ENCODE measurements around the gene RUFY4.

Gene RUFY4

GRCh38 chr2:218063896-218064295, 5.2 kb upstream of the RUFY4 start:
- DNase-seq: no peak

DNA sequence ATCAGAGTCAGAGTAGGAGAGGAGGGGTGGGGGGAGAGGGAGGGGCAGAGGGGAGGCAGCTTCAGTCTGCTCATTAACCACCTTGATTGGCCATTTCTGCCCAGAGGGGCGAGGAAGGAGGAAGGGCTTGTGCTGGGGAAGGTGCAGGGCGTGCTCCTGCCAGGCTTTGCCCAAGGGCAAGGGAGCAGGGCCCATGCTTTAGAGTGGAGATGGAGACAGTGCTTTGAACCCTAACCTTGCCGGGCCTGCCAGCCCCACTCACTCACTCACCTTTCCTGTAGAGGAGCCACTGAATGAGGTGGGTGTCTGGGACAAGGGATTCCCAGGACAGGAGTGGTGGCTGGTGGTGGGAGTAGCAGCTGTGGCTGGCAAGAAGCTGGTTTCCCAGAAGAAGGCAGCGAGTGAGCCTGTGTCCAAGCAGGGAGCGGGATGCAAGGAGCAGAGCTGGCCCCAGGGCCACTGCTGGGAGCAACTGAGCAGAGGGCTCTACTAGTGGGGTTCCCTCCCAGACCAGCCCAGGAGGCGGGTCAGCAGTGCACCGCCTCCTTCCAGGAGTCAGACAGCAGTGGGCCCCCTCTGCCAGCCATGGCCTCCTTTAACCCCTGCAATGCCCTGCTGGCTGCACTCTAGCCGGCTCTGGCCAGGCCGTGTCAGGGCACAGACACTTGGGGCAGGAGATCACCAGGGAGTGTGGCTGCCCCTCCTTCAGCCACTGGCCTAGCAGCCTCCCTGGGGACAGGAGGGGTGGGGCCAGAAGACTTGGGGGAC, 3.6 kb upstream of the RUFY4 start:
- no peak for DNase-seq

GRCh38 chr2:218066926-218067515, 2.0 kb upstream of the RUFY4 start:
- no peak for DNase-seq

DNA sequence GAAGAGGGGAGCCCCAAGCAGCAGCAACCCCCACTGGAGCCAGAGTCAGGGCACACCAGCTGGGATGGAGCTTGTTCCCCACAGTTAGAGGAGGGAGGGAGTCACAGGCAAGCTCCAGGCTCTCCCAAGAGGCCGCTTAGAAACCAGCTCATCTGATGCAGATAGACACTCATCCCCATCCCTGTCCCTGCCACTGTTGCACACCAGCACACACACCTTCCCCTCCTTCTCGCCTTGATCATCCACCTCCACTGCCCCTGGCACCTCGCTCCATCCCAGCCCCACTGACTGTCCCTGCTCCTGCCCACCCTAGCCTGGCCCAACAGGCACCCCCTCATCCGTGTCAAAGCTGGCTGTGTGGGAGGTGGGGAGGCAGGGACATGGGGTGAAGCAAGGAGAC, 1.5 kb upstream of the RUFY4 start:
- no peak for DNase-seq

DNA sequence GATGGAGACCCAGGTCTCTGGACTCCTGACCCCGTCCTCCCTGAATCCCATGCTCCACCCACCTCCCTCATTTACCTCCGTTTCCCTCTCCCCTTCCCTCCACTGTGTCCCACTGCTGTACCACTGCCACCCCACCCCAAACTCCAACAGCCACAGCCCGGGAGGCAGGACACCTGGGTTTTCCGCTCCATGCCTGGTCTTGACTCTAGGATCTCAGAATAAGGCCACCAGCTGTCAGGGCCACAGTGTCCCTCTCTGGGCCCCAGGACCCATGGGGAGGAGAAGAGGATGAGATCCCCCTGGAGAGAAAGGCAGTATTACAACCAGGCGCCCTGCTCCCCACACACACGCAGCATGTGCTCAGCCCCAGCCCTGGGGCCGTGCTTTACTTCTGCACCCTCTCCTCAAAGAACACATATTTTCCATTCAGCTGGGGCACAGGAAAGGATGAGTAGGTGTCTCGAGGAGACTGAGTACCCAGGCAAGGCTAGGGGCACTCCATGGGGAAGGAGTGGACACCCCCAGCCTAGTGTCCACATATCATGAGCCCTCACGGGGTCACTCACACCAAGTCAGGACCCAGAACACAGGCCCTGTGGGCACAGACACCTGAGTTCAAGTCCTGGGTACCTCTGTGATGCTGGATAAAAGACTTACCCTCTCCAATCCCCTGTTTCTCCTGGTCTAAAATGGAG, 700 bp downstream of the RUFY4 start:
- no peak for DNase-seq

DNA sequence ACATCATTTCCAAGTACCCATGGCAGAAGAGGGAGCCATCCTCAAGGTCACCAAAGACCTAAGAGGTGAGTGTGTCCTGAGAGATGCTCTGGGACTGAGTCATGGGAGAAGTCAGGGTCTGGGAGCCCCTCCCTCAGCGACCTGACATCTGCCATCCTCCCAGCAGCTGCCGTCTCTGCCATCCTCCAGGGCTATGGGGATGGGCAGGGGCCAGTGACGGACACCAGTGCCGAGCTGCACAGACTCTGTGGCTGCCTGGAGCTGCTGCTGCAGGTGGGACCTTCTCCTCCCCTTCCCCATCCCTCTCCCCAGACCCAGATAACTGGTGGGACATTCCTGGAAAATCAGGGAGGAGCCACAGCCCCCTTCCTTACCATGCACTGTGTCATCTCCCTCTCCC, 1.5 kb downstream of the RUFY4 start:
- peak in 1 of 2 experiments; percentile 24 for DNase-seq

- DNase-seq: no peak
These were observed 2.3 kb downstream of the RUFY4 start for GRCh38 chr2:218071218-218071937.

DNA sequence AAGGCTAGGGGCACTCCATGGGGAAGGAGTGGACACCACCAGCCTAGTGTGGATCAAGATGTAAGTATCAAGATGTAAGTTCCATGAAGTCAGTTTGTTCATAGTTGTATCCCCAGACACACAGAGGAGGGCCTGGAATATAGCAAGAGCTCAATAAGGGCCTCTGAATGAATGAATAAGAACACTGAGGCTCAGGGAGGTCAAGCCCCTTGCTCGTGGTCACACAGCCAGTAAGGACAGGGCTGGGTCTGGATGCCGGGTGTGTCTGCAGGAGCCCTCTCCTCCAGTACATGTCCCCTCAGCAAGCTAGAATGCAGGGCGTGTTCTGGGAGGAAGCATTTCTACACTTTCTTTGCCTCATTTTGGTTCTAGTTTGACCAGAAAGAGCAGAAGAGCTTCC, 2.9 kb downstream of the RUFY4 start:
- DNase-seq: no peak

- no peak for DNase-seq
These were observed 3.5 kb downstream of the RUFY4 start for GRCh38 chr2:218072478-218073024.

GRCh38 chr2:218073185-218073584, 4.1 kb downstream of the RUFY4 start:
- DNase-seq: no peak

GRCh38 chr2:218074031-218074430, 5.0 kb downstream of the RUFY4 start:
- no peak for DNase-seq

DNA sequence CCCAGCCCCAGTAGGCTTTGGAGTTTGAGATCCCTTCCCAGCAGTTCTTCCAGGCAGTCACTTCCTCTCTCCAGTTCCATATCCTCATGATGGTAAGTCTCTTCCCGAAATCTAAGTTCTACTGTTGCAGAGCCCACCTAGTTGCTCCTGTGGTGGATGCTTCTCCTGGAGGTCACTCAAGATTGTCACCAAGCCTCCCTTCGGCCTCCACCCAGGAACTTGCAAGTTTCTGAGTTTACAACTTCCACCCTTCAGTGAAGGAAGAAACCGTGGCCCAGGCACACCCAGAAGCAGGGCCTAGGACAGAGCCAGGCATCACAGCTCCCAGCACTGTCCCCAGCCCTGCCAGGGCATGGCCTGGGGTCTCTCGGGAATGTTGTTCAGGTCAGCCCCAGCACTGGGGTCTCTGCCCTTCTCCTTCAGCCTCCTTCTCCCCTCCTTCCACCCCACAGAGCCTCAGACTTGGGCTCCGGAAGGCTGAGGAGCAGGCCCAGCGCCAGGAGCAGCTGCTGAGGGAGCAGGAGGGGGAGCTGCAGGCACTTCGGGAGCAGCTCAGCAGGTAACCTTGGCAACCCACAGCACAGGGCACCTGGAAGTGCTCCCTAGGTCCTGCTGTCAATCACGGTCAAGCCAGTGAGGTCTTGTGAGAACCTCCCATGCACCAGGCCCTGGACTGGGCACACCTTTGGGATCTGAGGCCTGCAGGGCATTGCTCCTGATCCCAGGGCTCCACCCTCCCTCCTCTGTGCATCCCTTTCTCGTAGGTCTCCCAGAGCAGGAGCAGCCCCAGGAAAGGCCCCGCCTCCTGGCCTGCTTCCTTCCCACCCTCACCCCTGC, 7.1 kb downstream of the RUFY4 start:
- DNase-seq: peak in 1 of 2 experiments; percentile 38

GRCh38 chr2:218077464-218078216, 8.6 kb downstream of the RUFY4 start:
- no peak for DNase-seq

DNA sequence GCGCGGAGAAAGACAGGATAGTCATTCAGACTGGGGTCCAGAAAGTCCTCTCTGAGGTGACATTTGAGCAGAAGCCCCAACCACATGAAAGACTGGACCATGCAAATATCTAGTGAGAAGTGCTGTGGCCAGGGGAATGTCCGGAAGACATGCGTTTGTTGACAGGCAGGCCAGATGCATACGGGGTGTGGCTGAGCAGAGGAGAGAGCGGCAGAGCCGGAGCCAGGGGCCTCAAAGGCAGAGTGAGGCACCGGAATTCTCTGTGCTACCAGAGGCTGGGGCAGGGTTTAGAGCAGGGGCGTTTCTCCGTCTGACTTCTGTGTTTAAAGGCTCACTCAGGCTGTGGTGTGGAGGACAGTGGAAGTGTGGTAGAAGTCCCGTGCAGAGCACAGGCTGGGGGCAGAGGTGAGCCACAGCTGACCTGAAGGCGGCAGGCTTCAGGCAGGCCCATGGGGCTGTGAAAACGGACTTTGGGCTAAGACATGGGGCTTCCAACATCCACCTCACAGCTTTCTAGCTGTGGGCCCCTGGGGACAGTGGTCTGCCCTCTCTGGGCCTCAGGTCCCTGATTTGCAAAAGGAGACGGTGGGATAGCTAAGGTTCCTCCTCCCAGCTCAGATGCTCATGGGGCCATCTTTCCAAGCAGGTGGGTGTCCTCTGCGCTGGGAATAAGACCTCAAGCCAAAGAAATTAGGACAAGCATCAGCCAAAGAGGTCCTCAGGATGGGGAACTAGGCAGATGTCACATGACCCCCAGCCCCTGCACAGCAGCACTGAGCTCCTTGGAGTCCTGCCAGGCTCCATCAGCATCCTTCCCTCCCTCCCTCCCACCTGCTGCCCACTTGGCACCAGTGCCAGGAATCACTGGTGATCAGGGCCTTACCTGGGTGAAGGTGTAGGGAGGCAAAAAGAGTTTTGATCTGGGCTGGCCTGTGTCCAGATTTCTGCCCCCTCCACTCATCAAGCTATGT, 11.2 kb downstream of the RUFY4 start:
- DNase-seq: peak in 1 of 2 experiments; percentile 32

DNA sequence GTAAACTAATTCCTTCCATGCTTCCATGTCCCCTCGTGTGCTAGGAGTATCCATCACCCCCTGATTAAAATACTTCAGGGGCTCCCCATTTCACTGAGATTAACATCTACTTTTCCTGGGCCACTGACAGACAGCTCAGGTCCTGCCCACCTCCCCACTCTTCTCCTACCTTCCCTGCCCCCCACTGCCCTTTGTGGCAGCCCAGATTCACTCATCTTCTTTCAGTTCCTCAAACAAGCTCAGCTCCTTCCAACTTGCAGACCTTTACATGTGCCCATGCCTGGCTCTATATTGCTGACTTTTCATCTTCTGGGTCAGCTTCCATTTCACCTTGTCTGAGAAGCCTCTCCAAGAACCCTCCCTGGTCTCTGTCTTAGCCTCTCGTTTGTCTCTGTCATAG, 12.0 kb downstream of the RUFY4 start:
- no peak for DNase-seq

GRCh38 chr2:218081695-218082094, 12.6 kb downstream of the RUFY4 start:
- no peak for DNase-seq

GRCh38 chr2:218082586-218083351, 13.7 kb downstream of the RUFY4 start:
- peak in 1 of 2 experiments; percentile 40 for DNase-seq

GRCh38 chr2:218083352-218083676, 14.3 kb downstream of the RUFY4 start:
- no peak for DNase-seq

- no peak for DNase-seq
These were observed 17.4 kb downstream of the RUFY4 start for GRCh38 chr2:218086478-218086877.
